ENCODE data around the gene NARS2. TPM values are rescaled to one million over a fixed set of nuclear protein-coding genes. Genes with fewer than 3 reads are reported as not detected.

The NARS2 gene
- total RNA-seq, 1 experiment from 2014 or later, result 18.9 TPM

- no peak for DNase-seq (ENCODE audit: low read depth)
Observed at GRCh38 chr11:78438298-78438975, 136.2 kb downstream of the NARS2 start.

- no peak for DNase-seq (ENCODE audit: low read depth)
Observed at GRCh38 chr11:78432956-78433355, 141.7 kb downstream of the NARS2 start.

GRCh38 chr11:78432058-78432515 lies 142.6 kb downstream of the NARS2 start:
- no peak for DNase-seq (ENCODE audit: low read depth)

GRCh38 chr11:78429660-78430059 lies 145.0 kb downstream of the NARS2 start:
- DNase-seq (ENCODE audit: low read depth), result no peak

- DNase-seq (ENCODE audit: low read depth), result no peak
Observed at GRCh38 chr11:78429209-78429608, 145.5 kb downstream of the NARS2 start.

GRCh38 chr11:78428773-78429172 lies 145.9 kb downstream of the NARS2 start:
- DNase-seq (ENCODE audit: low read depth), result no peak

- DNase-seq (ENCODE audit: low read depth), result no peak
Observed at GRCh38 chr11:78428266-78428636, 146.4 kb downstream of the NARS2 start.

- DNase-seq (ENCODE audit: low read depth), result no peak
Observed at GRCh38 chr11:78427615-78428265, 146.9 kb downstream of the NARS2 start.

GRCh38 chr11:78426845-78427244 lies 147.8 kb downstream of the NARS2 start:
- DNase-seq (ENCODE audit: low read depth), result no peak

- no peak for DNase-seq (ENCODE audit: low read depth)
Observed at GRCh38 chr11:78425399-78426070, 149.1 kb downstream of the NARS2 start.

GRCh38 chr11:78424334-78425270 lies 150.1 kb downstream of the NARS2 start:
- peak; percentile 29 for DNase-seq (ENCODE audit: low read depth)

GRCh38 chr11:78423241-78423640 lies 151.4 kb downstream of the NARS2 start:
- DNase-seq (ENCODE audit: low read depth), result no peak

GRCh38 chr11:78420796-78421209 lies 153.9 kb downstream of the NARS2 start:
- peak; percentile 14 for DNase-seq (ENCODE audit: low read depth)

- DNase-seq (ENCODE audit: low read depth), result peak; percentile 75
Observed at GRCh38 chr11:78420255-78420764, 154.4 kb downstream of the NARS2 start.

- DNase-seq (ENCODE audit: low read depth), result peak; percentile 80
Observed at GRCh38 chr11:78419327-78419726, 155.3 kb downstream of the NARS2 start.

GRCh38 chr11:78418584-78419211 lies 156.0 kb downstream of the NARS2 start:
- no peak for DNase-seq (ENCODE audit: low read depth)

- DNase-seq (ENCODE audit: low read depth), result peak; percentile 78
Observed at GRCh38 chr11:78417888-78418583, 156.6 kb downstream of the NARS2 start.

- DNase-seq (ENCODE audit: low read depth), result no peak
Observed at GRCh38 chr11:78417175-78417887, 157.3 kb downstream of the NARS2 start, which contains the start of gene GAB2. TSS of gene GAB2 (minus strand) at chr11:78417820. CDS start at chr11:78417720, 100 bp downstream.
